Fibroblast of mammary gland (primary cell): Measurements from ENCODE around the gene ASIC5.
A peak's percentile ranks its signal among the peaks of the same experiment; 100 is the strongest.

ENCODE experiments used
- DNase-seq: peaks from one replicate; pipeline ENCODE4 v3.0.0-alpha.2; 2010; ENCODE audit warnings: low read depth
- H3K4me3 ChIP-seq: 2 replicates; pipeline ENCODE4 v1.5.1; 2011; ENCODE audit warnings: low read depth, mild to moderate bottlenecking, low read length, moderate library complexity; ENCODE audit not compliant: control insufficient read depth
- TF ChIP-seq, protein P1 (sequence below): conservative IDR thresholded peaks from 2 replicates; pipeline ENCODE4 v1.5.1; 2011; ENCODE audit warnings: low read depth, low read length, inconsistent platforms; ENCODE audit not compliant: control insufficient read depth, insufficient read depth

ASIC5 gene

DNA sequence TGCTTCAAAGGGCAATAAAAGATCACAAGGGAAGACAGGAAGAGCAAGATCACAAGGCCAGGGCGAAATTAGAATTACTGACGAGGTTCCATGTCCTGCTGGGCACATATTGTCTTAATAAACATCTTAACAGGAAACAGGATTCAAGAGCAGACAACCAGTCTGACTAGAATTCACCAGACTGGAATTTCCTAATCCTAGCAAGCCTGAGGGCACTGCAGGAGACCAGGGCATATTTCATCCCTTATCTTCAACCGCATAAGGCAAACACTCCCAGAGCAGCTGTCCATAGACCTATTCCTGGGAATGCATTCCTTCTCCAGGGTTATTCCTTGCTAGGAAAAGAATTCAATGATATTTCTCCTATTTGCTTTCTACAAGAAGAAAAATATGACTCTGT, 25.0 kb upstream of the ASIC5 start:
- H3K4me3 ChIP-seq, result no peak overlapping the region
- peak; percentile 18 for DNase-seq
- TF ChIP-seq, protein P1, sequence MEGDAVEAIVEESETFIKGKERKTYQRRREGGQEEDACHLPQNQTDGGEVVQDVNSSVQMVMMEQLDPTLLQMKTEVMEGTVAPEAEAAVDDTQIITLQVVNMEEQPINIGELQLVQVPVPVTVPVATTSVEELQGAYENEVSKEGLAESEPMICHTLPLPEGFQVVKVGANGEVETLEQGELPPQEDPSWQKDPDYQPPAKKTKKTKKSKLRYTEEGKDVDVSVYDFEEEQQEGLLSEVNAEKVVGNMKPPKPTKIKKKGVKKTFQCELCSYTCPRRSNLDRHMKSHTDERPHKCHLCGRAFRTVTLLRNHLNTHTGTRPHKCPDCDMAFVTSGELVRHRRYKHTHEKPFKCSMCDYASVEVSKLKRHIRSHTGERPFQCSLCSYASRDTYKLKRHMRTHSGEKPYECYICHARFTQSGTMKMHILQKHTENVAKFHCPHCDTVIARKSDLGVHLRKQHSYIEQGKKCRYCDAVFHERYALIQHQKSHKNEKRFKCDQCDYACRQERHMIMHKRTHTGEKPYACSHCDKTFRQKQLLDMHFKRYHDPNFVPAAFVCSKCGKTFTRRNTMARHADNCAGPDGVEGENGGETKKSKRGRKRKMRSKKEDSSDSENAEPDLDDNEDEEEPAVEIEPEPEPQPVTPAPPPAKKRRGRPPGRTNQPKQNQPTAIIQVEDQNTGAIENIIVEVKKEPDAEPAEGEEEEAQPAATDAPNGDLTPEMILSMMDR, result no peak

GRCh38 chr4:155889946-155890345, 23.9 kb upstream of the ASIC5 start:
- no peak for DNase-seq
- no peak overlapping the region for H3K4me3 ChIP-seq
- TF ChIP-seq, protein P1, result no peak

GRCh38 chr4:155889031-155889793, 23.1 kb upstream of the ASIC5 start:
- no peak overlapping the region for H3K4me3 ChIP-seq
- TF ChIP-seq, protein P1, result no peak
- peak; percentile 96 for DNase-seq

DNA sequence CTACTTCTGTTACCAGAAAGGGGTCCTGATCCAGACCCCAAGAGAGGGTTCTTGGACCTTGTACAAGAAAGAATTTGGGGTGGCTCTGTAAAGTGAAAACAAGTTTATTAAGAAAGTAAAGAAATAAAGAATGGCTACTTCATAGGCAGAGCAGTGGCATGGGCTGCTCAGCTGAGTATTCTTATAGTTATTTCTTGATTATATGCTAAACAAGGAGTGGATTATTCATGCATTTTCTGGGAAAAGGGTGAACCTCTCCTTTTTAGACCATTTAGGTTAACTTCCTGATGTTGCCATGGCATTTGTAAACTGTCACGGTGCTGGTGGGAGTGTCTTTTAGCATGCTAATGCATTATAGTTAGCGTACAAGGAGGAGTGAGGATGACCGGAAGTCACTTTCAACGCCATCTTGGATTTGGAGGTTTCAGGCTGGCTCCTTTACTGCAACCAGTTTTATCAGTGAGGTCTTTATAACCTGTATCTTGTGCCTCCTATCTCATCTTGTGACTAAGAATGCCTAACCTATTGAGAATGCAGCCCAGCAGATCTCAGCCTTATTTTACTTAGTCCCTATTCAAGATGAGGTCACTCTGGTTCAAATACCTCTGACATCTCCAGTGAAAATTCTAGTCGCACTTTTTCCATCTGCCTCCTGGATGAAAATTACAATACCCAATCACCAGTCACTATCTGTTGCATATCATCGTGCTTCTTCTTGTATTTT, 21.9 kb upstream of the ASIC5 start:
- no peak overlapping the region for H3K4me3 ChIP-seq
- DNase-seq, result no peak
- TF ChIP-seq, protein P1, result no peak

DNA sequence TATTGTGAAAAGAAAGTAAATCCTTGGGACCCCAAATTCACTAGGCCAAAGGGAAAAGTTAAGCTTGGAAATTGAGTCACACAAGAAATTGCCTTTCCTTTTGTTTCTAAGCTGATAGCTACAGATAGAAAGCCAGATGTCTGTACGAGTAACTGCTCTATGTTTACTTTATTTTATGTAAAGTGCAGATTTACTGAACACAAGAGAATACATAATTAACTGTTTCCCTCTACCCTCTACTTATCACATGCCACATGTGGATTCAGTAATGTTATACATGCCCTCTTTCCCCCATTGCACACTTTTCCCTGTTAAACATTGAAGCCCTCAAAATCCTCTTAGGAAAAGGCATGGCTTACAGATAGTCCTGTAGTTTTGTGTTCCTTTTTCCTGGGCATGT, 21.0 kb upstream of the ASIC5 start:
- TF ChIP-seq, protein P1, result no peak
- DNase-seq, result no peak
- H3K4me3 ChIP-seq, result no peak overlapping the region

- no peak for DNase-seq
- TF ChIP-seq, protein P1, result no peak
Observed at GRCh38 chr4:155885666-155886065, 19.6 kb upstream of the ASIC5 start.

More at GRCh38 chr4:155885666-155886065, 19.6 kb upstream of the ASIC5 start:
- H3K4me3 ChIP-seq, result no peak overlapping the region
